GM19239 (cell line): ENCODE data around the gene SUMF2.
"Not testable (repeated sequence)": the region's sequence is repeated elsewhere in the genome, so short reads cannot be mapped to it uniquely, and the experiment has no call there.

ENCODE experiments used
- DNase-seq: peaks from one replicate; pipeline ENCODE4 v3.0.0; 2011; ENCODE audit warnings: low spot score; ENCODE audit not compliant: insufficient read length
- FAIRE-seq: peaks from 2 replicates; lab custom pipeline; 2011; peaks lifted over from hg19 to GRCh38; lab: Jason Lieb, UNC

SUMF2 gene

GRCh38 chr7:56104138-56104537 is 40.1 kb downstream of the SUMF2 start:
- FAIRE-seq, DNase-seq: not testable (repeated sequence)

- no peak for FAIRE-seq
- no peak for DNase-seq
Observed at GRCh38 chr7:56105508-56105907, 41.4 kb downstream of the SUMF2 start.

GRCh38 chr7:56106108-56107073 is 42.3 kb downstream of the SUMF2 start, which contains the start of gene CHCHD2:
TSS of gene CHCHD2 (minus strand) at chr7:56106476. CDS start at chr7:56106413, 63 bp downstream.
- FAIRE-seq (peak; percentile 93), DNase-seq (peak; percentile 93)

GRCh38 chr7:56107954-56108258 is 43.8 kb downstream of the SUMF2 start:
- no peak for DNase-seq
- no peak for FAIRE-seq

- no peak for FAIRE-seq
- no peak for DNase-seq
Observed at GRCh38 chr7:56110611-56111010, 46.5 kb downstream of the SUMF2 start.

- FAIRE-seq, DNase-seq: not testable (repeated sequence)
Observed at GRCh38 chr7:56112244-56112643, 48.2 kb downstream of the SUMF2 start.

GRCh38 chr7:56115852-56116538 is 51.9 kb downstream of the SUMF2 start, which contains the start of gene NUPR2:
TSS of gene NUPR2 (minus strand) at chr7:56116417. CDS start at chr7:56116314, 103 bp downstream.
- FAIRE-seq (no peak), DNase-seq (no peak)

GRCh38 chr7:56121440-56121839 is 57.4 kb downstream of the SUMF2 start:
- FAIRE-seq = no peak
- no peak for DNase-seq

- no peak for FAIRE-seq
Observed at GRCh38 chr7:56124981-56125380, 60.9 kb downstream of the SUMF2 start.

GRCh38 chr7:56125831-56126230 is 61.7 kb downstream of the SUMF2 start:
- no peak for DNase-seq
- no peak for FAIRE-seq

More at GRCh38 chr7:56124981-56125380, 60.9 kb downstream of the SUMF2 start:
- DNase-seq = no peak

GRCh38 chr7:56127241-56127975 is 63.3 kb downstream of the SUMF2 start:
- FAIRE-seq (no peak), DNase-seq (no peak)
